ENCODE results near the gene MPZL3. TPM values are rescaled to one million over a fixed set of nuclear protein-coding genes. Genes with fewer than 3 reads are reported as not detected.

Gene MPZL3
- polyA plus RNA-seq, 1 donor (not counting 4 experiments of a cell fraction or from before 2014, with no cell fraction given), result 7.9 TPM

DNA sequence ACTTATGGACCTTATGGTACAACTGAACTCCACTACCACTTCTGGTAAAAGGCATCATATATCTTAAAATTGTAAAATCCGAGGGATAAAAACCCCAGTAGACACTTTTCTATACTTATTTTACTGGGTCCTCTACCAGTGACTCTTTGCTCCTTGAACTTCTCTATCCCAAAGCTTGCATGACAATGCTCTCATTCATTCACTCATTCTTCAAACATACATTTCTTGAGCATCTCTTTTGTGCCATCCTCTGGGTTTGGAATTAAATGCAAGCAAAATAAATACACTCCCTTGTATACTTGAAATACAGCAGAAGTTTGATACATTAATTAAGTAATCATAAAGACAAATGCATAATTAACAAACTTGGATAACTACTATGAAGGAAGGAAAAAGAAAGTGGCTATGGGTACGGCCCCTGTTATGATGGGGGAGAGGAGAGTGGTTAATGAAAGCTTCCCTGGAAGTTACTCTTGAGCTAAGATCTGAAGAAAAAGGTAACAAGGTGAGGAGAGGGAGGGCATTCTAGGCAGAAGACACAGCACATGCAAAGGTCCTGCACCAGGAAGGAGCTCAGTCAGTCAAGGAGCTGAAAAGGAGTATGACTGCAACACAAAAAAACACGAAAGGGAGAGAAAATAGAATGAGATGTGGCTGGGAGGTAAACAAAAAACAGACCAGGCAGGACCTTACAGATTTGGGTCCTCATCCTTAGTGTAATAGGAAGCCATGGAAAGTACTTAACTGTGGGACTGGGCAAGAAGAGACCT, 8.0 kb downstream of the MPZL3 start:
- Histone ChIP-seq H3K4me3 (ENCODE audit: control insufficient read depth in 2 of 3, extremely low read depth in 1 of 3, insufficient read depth in 2 of 3, low read depth in 1 of 3, low read length in 3 of 3) (no peak overlapping the region), H3K9me3 (ENCODE audit: control insufficient read depth, low read depth, low read length) (no peaks in the 10 kb centered on the region), H3K9ac (ENCODE audit: control insufficient read depth, extremely low read depth, insufficient read depth, low read length) (no peak overlapping the region), H3K79me2 (ENCODE audit: control insufficient read depth, insufficient read depth, low read length) (peaks cover 4% of the 10 kb centered on the region), H3K27me3 (ENCODE audit: control insufficient read depth, extremely low read depth, insufficient read depth, low read length) (no peaks in the 10 kb centered on the region), H3K27ac (ENCODE audit: control insufficient read depth, insufficient read depth, low read length) (no peak overlapping the region), H3K36me3 (ENCODE audit: control insufficient read depth in 2 of 2, extremely low read depth in 1 of 2, insufficient read depth in 2 of 2, low read length in 2 of 2) (no peaks in the 10 kb centered on the region), H3K9me1 (ENCODE audit: control insufficient read depth, extremely low read depth, insufficient read depth, low read length) (no peaks in the 10 kb centered on the region), H4K20me1 (ENCODE audit: control insufficient read depth, extremely low read depth, insufficient read depth, low read length) (no peaks in the 10 kb centered on the region), H3K4me1 (ENCODE audit: control insufficient read depth, extremely low read depth, insufficient read depth, low read length) (peaks cover 18% of the 10 kb centered on the region), H3K4me2 (ENCODE audit: control insufficient read depth, extremely low read depth, insufficient read depth, low read depth, low read length) (no peak overlapping the region), H2AFZ (ENCODE audit: control insufficient read depth, low read length) (no peak overlapping the region)
- dilution Hi-C loops (cut with MboI; ENCODE audit: extremely low pct_ligation_motif_present, low sequenced_read_pairs), result no loop called here
- no peak for TF ChIP-seq EZH2 (IDR thresholded peaks at IDR 0.05; ENCODE audit: low read length)
- TF ChIP-seq, protein P1, sequence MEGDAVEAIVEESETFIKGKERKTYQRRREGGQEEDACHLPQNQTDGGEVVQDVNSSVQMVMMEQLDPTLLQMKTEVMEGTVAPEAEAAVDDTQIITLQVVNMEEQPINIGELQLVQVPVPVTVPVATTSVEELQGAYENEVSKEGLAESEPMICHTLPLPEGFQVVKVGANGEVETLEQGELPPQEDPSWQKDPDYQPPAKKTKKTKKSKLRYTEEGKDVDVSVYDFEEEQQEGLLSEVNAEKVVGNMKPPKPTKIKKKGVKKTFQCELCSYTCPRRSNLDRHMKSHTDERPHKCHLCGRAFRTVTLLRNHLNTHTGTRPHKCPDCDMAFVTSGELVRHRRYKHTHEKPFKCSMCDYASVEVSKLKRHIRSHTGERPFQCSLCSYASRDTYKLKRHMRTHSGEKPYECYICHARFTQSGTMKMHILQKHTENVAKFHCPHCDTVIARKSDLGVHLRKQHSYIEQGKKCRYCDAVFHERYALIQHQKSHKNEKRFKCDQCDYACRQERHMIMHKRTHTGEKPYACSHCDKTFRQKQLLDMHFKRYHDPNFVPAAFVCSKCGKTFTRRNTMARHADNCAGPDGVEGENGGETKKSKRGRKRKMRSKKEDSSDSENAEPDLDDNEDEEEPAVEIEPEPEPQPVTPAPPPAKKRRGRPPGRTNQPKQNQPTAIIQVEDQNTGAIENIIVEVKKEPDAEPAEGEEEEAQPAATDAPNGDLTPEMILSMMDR (optimal IDR thresholded peaks at IDR 0.05 in 1 of 3, IDR thresholded peaks at IDR 0.05 in 1 of 3, conservative IDR thresholded peaks at IDR 0.05 in 1 of 3; ENCODE audit: extremely low read depth in 1 of 3, insufficient read depth in 2 of 3, low read length in 3 of 3), result no peak
- DNase-seq (ENCODE audit: low read depth, low spot score), result no peak
- FAIRE-seq, result no peak

DNA sequence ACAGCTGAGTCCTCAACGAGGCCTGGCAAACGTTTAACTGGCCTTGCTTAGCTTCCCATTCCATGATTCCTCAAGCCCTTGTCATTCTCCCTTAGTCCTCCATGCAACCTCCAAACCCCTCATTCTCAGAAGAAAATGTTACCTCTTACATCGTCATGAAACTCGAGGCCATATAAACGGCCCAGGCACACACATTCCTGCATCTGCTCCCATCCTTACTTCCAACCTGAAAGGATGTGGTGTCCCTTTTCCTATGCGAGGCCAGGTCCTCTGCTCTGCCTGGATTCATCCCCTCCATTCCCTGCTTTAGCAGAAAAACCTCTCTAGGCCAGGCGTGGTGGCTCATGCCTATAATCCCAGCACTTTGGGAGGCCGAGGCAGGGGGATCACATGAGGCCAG, 9.0 kb downstream of the MPZL3 start:
- Histone ChIP-seq H3K4me1 (ENCODE audit: control insufficient read depth, extremely low read depth, insufficient read depth, low read length) (peaks cover 18% of the 10 kb centered on the region), H3K9ac (ENCODE audit: control insufficient read depth, extremely low read depth, insufficient read depth, low read length) (no peak overlapping the region), H4K20me1 (ENCODE audit: control insufficient read depth, extremely low read depth, insufficient read depth, low read length) (no peaks in the 10 kb centered on the region), H3K36me3 (ENCODE audit: control insufficient read depth in 2 of 2, extremely low read depth in 1 of 2, insufficient read depth in 2 of 2, low read length in 2 of 2) (no peaks in the 10 kb centered on the region), H3K9me3 (ENCODE audit: control insufficient read depth, low read depth, low read length) (no peaks in the 10 kb centered on the region), H3K27ac (ENCODE audit: control insufficient read depth, insufficient read depth, low read length) (no peak overlapping the region), H2AFZ (ENCODE audit: control insufficient read depth, low read length) (no peak overlapping the region), H3K27me3 (ENCODE audit: control insufficient read depth, extremely low read depth, insufficient read depth, low read length) (no peaks in the 10 kb centered on the region), H3K9me1 (ENCODE audit: control insufficient read depth, extremely low read depth, insufficient read depth, low read length) (no peaks in the 10 kb centered on the region), H3K4me3 (ENCODE audit: control insufficient read depth in 2 of 3, extremely low read depth in 1 of 3, insufficient read depth in 2 of 3, low read depth in 1 of 3, low read length in 3 of 3) (no peak overlapping the region), H3K79me2 (ENCODE audit: control insufficient read depth, insufficient read depth, low read length) (peaks cover 4% of the 10 kb centered on the region), H3K4me2 (ENCODE audit: control insufficient read depth, extremely low read depth, insufficient read depth, low read depth, low read length) (no peak overlapping the region)
- TF ChIP-seq, protein P1 (optimal IDR thresholded peaks at IDR 0.05 in 1 of 3, IDR thresholded peaks at IDR 0.05 in 1 of 3, conservative IDR thresholded peaks at IDR 0.05 in 1 of 3; ENCODE audit: extremely low read depth in 1 of 3, insufficient read depth in 2 of 3, low read length in 3 of 3), result no peak
- no peak for TF ChIP-seq EZH2 (IDR thresholded peaks at IDR 0.05; ENCODE audit: low read length)
- dilution Hi-C loops (cut with MboI; ENCODE audit: extremely low pct_ligation_motif_present, low sequenced_read_pairs), result no loop called here
- no peak for FAIRE-seq
- no peak for DNase-seq (ENCODE audit: low read depth, low spot score)

Data from keratinocyte (primary cell).